HG03196 (cell line): ENCODE data around the gene EDC4.
"Not testable (repeated sequence)": the region's sequence is repeated elsewhere in the genome, so short reads cannot be mapped to it uniquely, and the experiment has no call there.

Source experiments
- ATAC-seq: cut with Tn5 transposase; IDR thresholded peaks from one replicate; pipeline ENCODE4 v1.9.1; 2021; ENCODE audit not compliant: unreplicated experiment

The EDC4 gene

GRCh38 chr16:67872631-67873434 is at the start of gene EDC4:
Gene EDC4 (plus strand): TSS chr16:67873052. CDS start chr16:67873262, 210 bp downstream.
- peak; percentile 69 for ATAC-seq

GRCh38 chr16:67825119-67825518 is 47.7 kb upstream of the EDC4 start:
- ATAC-seq, result no peak

GRCh38 chr16:67825906-67826305 is 46.9 kb upstream of the EDC4 start:
- no peak for ATAC-seq

- ATAC-seq, result no peak
These were observed 44.2 kb upstream of the EDC4 start for GRCh38 chr16:67828651-67829050.

DNA sequence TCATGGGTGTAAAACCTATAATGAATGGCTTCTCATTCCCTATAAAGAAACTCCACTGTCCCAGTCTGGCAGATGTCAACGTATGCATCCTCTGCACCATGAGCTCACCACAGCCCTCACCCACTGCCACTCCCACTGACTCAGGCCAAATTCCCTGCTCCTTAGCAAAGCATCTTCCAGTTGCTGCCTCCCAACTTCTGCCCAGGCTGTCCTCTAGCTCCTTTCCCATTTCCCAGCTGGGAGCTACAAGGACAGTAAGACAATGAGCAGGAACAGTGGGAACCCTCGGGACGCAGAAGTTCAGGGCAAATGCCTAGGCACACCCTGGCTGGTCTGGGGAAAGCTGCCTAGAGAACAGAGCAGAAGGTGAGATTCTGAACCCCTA is 39.8 kb upstream of the EDC4 start:
- no peak for ATAC-seq

GRCh38 chr16:67833415-67834241 is 39.2 kb upstream of the EDC4 start:
- peak; percentile 93 for ATAC-seq

DNA sequence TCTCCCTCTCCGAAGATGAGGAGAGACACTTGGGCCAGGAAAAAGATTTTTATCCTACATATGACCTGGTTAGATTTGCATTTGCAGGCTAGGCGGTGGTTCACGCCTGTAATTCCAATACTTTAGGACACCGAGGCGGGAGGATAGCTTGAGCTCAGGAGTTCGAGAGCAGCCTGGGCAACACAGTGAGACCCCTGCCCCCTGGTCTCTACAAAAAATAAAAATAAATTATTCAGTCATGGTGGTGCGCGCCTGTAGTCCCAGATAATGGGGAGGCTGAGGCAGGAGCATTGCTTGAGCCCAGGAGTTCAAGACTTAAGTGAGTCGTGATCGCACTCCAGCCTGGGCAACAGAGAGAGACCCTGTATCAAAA is 38.6 kb upstream of the EDC4 start:
- no peak for ATAC-seq

- not testable (repeated sequence) for ATAC-seq
These were observed 35.7 kb upstream of the EDC4 start for GRCh38 chr16:67837190-67837589.

DNA sequence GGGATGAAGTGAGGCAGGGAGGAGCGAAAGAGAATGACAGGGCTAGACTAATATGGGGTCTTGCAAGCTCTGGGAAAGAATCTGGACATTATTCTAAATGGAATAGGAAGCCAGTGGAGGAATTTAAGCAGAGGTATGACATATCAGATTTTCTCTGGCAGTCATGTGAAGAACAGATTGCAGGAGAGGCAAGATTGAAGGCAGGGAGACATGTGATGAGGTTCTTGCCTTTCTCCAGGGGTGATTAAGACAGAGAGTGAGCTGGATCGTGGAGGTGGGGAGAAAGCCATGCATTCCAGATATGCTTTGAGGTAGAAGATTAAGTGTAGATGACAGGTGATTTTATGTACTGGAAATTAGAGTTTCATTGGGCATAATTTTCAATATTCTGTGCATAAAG is 35.0 kb upstream of the EDC4 start:
- no peak for ATAC-seq

- ATAC-seq, result no peak
These were observed 31.5 kb upstream of the EDC4 start for GRCh38 chr16:67841198-67841815.

DNA sequence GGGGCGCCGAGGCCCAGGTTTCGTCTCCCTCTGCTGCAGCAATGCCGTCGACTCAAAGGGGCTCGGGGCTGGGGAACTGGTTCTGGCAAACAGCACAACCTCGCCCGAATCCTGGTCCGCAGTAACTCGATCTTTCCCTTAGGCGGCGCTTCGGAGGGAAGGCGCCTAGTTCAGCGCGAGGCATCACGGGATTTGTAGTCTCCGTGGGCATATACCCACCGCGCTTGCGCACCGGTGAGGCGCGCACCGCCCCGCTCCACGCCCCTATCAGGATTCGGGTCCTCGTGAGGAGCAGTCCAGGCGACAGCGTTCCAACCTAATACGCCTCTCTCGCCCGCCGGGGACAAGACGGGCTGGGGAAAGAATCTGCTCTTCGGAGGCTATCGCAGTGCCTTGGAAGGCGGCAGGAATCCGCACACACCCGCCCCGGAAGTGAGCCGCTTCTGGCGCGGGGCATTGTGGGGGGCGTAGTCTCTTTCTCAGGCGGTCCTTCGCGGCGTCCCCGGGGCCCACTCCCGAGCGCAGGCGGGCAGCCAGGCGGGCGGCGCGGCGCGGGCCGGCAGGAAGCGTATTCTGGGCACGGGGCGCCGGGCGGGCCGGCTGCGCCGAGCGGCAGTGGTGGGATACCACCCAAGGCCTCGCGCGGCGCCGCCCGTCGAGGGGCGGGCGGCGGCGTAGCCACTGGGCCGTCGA is 30.9 kb upstream of the EDC4 start, which contains the start of gene THAP11:
Gene THAP11 (plus strand): TSS at position 505 of the 693 bp plus-strand sequence. CDS start 235 bp downstream, outside the sequence.
- ATAC-seq, result peak; percentile 45

GRCh38 chr16:67842509-67843342 is 30.1 kb upstream of the EDC4 start:
- peak; percentile 6 for ATAC-seq

- ATAC-seq, result no peak
These were observed 29.5 kb upstream of the EDC4 start for GRCh38 chr16:67843343-67843765.

DNA sequence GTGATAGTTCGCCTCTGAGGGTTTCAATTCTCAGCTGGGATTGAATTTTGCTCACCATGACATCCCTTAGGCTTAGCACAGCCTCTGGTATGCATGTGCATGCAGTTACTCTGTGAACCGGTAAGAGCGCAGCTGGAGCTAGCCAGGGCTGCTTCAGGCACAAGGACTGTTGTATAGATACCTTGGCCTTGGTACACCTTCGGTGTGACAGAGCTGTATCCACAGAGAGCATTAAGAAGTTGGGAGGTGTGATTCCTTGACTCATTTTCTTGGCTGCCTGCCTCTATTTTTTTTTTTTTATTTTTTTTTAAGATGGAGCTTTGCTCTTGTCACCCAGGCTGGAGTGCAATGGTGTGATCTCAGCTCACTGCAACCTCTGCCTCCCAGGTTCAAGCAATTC is 28.4 kb upstream of the EDC4 start:
- ATAC-seq, result no peak

- no peak for ATAC-seq
These were observed 27.4 kb upstream of the EDC4 start for GRCh38 chr16:67845291-67846062.

DNA sequence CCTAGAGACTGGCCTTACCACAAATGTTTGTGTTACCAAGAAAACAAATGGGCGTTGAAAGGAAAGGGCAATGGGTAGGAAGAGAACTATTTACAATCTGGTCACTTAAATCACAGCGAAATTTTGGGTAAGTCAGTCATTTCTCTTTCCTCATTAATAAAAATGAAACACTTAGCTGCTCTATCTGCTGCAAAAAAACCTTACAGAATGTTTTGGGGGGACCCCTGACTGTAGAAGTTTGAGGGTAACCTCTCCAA is 26.9 kb upstream of the EDC4 start:
- no peak for ATAC-seq

GRCh38 chr16:67846320-67847063 is 26.4 kb upstream of the EDC4 start, which contains the start of gene NUTF2:
Gene NUTF2 (plus strand): TSS chr16:67846933. CDS start chr16:67865131, 18,198 bp downstream.
- ATAC-seq, result peak; percentile 44

- peak; percentile 34 for ATAC-seq
These were observed 25.6 kb upstream of the EDC4 start, which contains the start of gene CENPT for GRCh38 chr16:67847064-67847861. Gene CENPT (minus strand): TSS chr16:67847693. CDS start chr16:67833859, 13,834 bp downstream.
